Measurements from ENCODE around the gene SELENON. TPM values are rescaled to one million over a fixed set of nuclear protein-coding genes. Genes with fewer than 3 reads are reported as not detected.

The SELENON gene
- total and polyA plus RNA-seq, 9 of the 15 experiments (the other 6 are each of a cell fraction or from before 2014, with no cell fraction given), result 0.43 to 26.7 (median 7.0) TPM

GRCh38 chr1:25858906-25859789 lies 59.2 kb downstream of the SELENON start, which contains the start of gene AUNIP (continued):
- TF ChIP-seq, protein P1, sequence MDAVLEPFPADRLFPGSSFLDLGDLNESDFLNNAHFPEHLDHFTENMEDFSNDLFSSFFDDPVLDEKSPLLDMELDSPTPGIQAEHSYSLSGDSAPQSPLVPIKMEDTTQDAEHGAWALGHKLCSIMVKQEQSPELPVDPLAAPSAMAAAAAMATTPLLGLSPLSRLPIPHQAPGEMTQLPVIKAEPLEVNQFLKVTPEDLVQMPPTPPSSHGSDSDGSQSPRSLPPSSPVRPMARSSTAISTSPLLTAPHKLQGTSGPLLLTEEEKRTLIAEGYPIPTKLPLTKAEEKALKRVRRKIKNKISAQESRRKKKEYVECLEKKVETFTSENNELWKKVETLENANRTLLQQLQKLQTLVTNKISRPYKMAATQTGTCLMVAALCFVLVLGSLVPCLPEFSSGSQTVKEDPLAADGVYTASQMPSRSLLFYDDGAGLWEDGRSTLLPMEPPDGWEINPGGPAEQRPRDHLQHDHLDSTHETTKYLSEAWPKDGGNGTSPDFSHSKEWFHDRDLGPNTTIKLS (IDR thresholded peaks at IDR 0.05; ENCODE audit: borderline replicate concordance, low read depth), result peak; percentile 41; the same call in 1 of the 2 replicates
- TF ChIP-seq CHCHD3 (CRISPR knock-in tag; IDR thresholded peaks at IDR 0.05) (no peak), KLF13 (tag; IDR thresholded peaks at IDR 0.05; ENCODE audit: borderline replicate concordance, low read depth) (peak; percentile 71), CBX2 (IDR thresholded peaks at IDR 0.05; ENCODE audit: insufficient read depth, low read length, poor library complexity, severe bottlenecking) (no peak), PHTF2 (CRISPR knock-in tag; IDR thresholded peaks at IDR 0.05) (no peak), ETV1 (tag; conservative IDR thresholded peaks at IDR 0.05; ENCODE audit: low read depth) (no peak), NCOA2 (IDR thresholded peaks at IDR 0.05; ENCODE audit: partially characterized antibody in 2 of 2) (no peak), RNF2 (IDR thresholded peaks at IDR 0.05) (peak; percentile 73; the same call in 1 of the 2 replicates), NCOA1 (IDR thresholded peaks at IDR 0.05; ENCODE audit: low read depth) (peak; percentile 57; the same call in 1 of the 2 replicates), HNRNPL (IDR thresholded peaks at IDR 0.05; ENCODE audit: low read depth, low read length) (no peak), CC2D1A (IDR thresholded peaks at IDR 0.05) (peak; percentile 72; the same call in 1 of the 2 replicates), ZNF507 (tag; conservative IDR thresholded peaks at IDR 0.05) (no peak), PBX2 (CRISPR knock-in tag; IDR thresholded peaks at IDR 0.05; ENCODE audit: low read depth) (no peak), PBX2 (tag; conservative IDR thresholded peaks at IDR 0.05; ENCODE audit: low read depth) (no peak), ZNF398 (CRISPR knock-in tag; IDR thresholded peaks at IDR 0.05) (no peak), TFAM (CRISPR knock-in tag; conservative IDR thresholded peaks at IDR 0.05) (no peak), NFYB (IDR thresholded peaks at IDR 0.05; ENCODE audit: extremely low read depth, insufficient read length) (no peak), BACH1 (tag; IDR thresholded peaks at IDR 0.05) (peak; percentile 40; the same call in 1 of the 2 replicates), POLR2AphosphoS5 (IDR thresholded peaks at IDR 0.05; ENCODE audit: control insufficient read depth, insufficient read depth, low read depth, low read length) (peak; percentile 96), NR1H2 (CRISPR knock-in tag; IDR thresholded peaks at IDR 0.05) (no peak; the same call in 1 of the 2 replicates), GTF2F1 (IDR thresholded peaks at IDR 0.05; ENCODE audit: low read depth, low read length) (peak; percentile 79), RBM39 (optimal IDR thresholded peaks at IDR 0.05; ENCODE audit: low read depth, low read length) (peak; percentile 80), ZNF408 (CRISPR knock-in tag; IDR thresholded peaks at IDR 0.05; ENCODE audit: low read depth) (no peak)

All from K562 (cell line).